Testis (tissue), 3 donors: Measurements from ENCODE around the gene CDK11B. TPM values are rescaled to one million over a fixed set of nuclear protein-coding genes. Genes with fewer than 3 reads are reported as not detected.

Experiments used
- DNase-seq: peaks from one replicate; pipeline ENCODE4 v3.0.0-alpha.2; 2019
- H3K27ac ChIP-seq, 2 donors: fragments of 200-600 bp; sonication (generic); one replicate each; pipeline ENCODE4 v1.5.1; 2019
- H3K27me3 ChIP-seq: fragments of 200-600 bp; sonication (generic); one replicate; pipeline ENCODE4 v1.5.1; 2019
- H3K36me3 ChIP-seq: fragments of 200-600 bp; sonication (generic); one replicate; pipeline ENCODE4 v1.5.1; 2017; ENCODE audit warnings: low read depth; ENCODE audit errors: missing control alignments
- H3K4me1 ChIP-seq: fragments of 200-600 bp; sonication (generic); one replicate; pipeline ENCODE4 v1.5.1; 2019
- H3K4me3 ChIP-seq, 2 donors: fragments of 200-600 bp; sonication (generic); one replicate each; pipeline ENCODE4 v1.5.1; 2017 to 2019
- H3K9me3 ChIP-seq: fragments of 200-600 bp; sonication (generic); one replicate; pipeline ENCODE4 v1.5.1; 2017
- CTCF ChIP-seq, 3 experiments: fragments of 450-650 bp in 2 of 3; fragments of 200-600 bp in 1 of 3; sonication (generic) in 1 of 3; IDR thresholded peaks; one replicate each; pipeline ENCODE4 v1.5.1; 2016 to 2019; ENCODE audit warnings: antibody characterized with exemption in 3 of 3, mild to moderate bottlenecking in 2 of 3, moderate library complexity in 1 of 3
- POLR2A ChIP-seq: fragments of 450-650 bp; IDR thresholded peaks from one replicate; pipeline ENCODE4 v1.6.1; 2017; ENCODE audit warnings: antibody characterized with exemption, mild to moderate bottlenecking, moderate library complexity
- WGBS, 2 donors: methylation state at CpG; one replicate each; pipeline ENCODE4 v1.1.5; 2018; 5-methylcytosine and 5-hydroxymethylcytosine counted together
- intact Hi-C: fragments of 100-400 bp; cut with DNase I; formaldehyde crosslinking; loops from one replicate; pipeline ENCODE4 v1.15.1; 2023; ENCODE audit warnings: low total_unique reads
- polyA plus RNA-seq: library from polyadenylated mRNA; stranded (reverse); fragments of 350-450 nt; fragmentation: Illumina TruSeq; extraction: RNeasy Lipid Tissue Mini Kit (QIAGEN cat#74804); gene quantifications from one replicate; pipeline ENCODE4 v1.2.3, GENCODE V29; 2014; ENCODE audit warnings: low read depth, low replicate concordance; ENCODE audit not compliant: insufficient read depth
- total RNA-seq, 2 donors: library from RNA; depleted of rRNA; stranded (reverse); fragments of >200 nt; gene quantifications; one replicate each; pipeline ENCODE4 v1.2.3, GENCODE V29; 2016

Gene CDK11B
- total and polyA plus RNA-seq, 3 donors from 2014 or later, result 48.1 to 57.7 (median 56.0) TPM

- H3K36me3 ChIP-seq, result no peaks in the 10 kb centered on the region
Measured at GRCh38 chr1:1601564-1602303, 57.1 kb downstream of the CDK11B start.

GRCh38 chr1:1600861-1601563 lies 57.8 kb downstream of the CDK11B start:
- DNase-seq, result no peak
- TF ChIP-seq CTCF (IDR thresholded peaks at IDR 0.05) (no peak), POLR2A (no peak)
- H3K4me3 ChIP-seq, result no peak overlapping the region
- intact Hi-C loops, result no loop called here
- no peaks in the 10 kb centered on the region for H3K36me3 ChIP-seq
- H3K27me3 ChIP-seq, result no peaks in the 10 kb centered on the region
- WGBS, 2 donors, result 40 to 61% methylated on average over 8 to 21 of the region's 22 CpGs
- no peak overlapping the region for H3K27ac ChIP-seq
- H3K4me1 ChIP-seq, result peaks cover 25% of the 10 kb centered on the region
- no peaks in the 10 kb centered on the region for H3K9me3 ChIP-seq

More at GRCh38 chr1:1601564-1602303, 57.1 kb downstream of the CDK11B start:
- Histone ChIP-seq H3K9me3 (no peaks in the 10 kb centered on the region), H3K27me3 (no peaks in the 10 kb centered on the region), H3K4me1 (peaks cover 25% of the 10 kb centered on the region), H3K4me3 (no peak overlapping the region), H3K27ac (no peak overlapping the region)
- intact Hi-C loops, result no loop called here
- 86 to 89% methylated on average over 9 to 15 of the region's 15 CpGs for WGBS, 2 donors
- no peak for DNase-seq
- TF ChIP-seq POLR2A, result no peak

- Histone ChIP-seq H3K36me3 (no peaks in the 10 kb centered on the region), H3K4me1 (peaks cover 25% of the 10 kb centered on the region), H3K4me3 (peak within 1 kb of the TSS; percentile 7 to 12), H3K27ac (no peak within 1 kb of the TSS), H3K27me3 (no peaks in the 10 kb centered on the region), H3K9me3 (no peaks in the 10 kb centered on the region)
- DNase-seq, result no peak
- TF ChIP-seq CTCF (IDR thresholded peaks at IDR 0.05) (no peak), POLR2A (no peak)
- WGBS, 2 donors, result 2 to 4% methylated on average over 10 to 43 of the region's 125 CpGs
- intact Hi-C loops, result no loop called here
Measured at GRCh38 chr1:1599935-1600860, 58.6 kb downstream of the CDK11B start, which contains the start of gene FNDC10. Gene FNDC10 (minus strand): TSS chr1:1600135. CDS start chr1:1600015, 120 bp downstream.

- TF ChIP-seq CTCF (IDR thresholded peaks at IDR 0.05) (no peak), POLR2A (no peak)
- Histone ChIP-seq H3K27me3 (no peaks in the 10 kb centered on the region), H3K4me3 (peak overlapping the region; percentile 7 to 12), H3K9me3 (no peaks in the 10 kb centered on the region), H3K4me1 (peaks cover 25% of the 10 kb centered on the region), H3K27ac (no peak overlapping the region), H3K36me3 (no peaks in the 10 kb centered on the region)
- intact Hi-C loops, result no loop called here
- DNase-seq, result no peak
- 10% methylated on average over 67 of the region's 111 CpGs; no CpG with 5 or more reads in 1 of the 2 donors for WGBS, 2 donors
Measured at GRCh38 chr1:1599030-1599934, 59.5 kb downstream of the CDK11B start.
